Myocyte (in vitro differentiated cells): ENCODE results near the gene RAC3. TPM values are rescaled to one million over a fixed set of nuclear protein-coding genes. Genes with fewer than 3 reads are reported as not detected.

Source experiments
- DNase-seq: peaks from one replicate; pipeline ENCODE4 v3.0.0-alpha.2; 2012; ENCODE audit warnings: low read depth
- polyA plus RNA-seq: library from polyadenylated mRNA; unstranded; fragments of >200 nt; gene quantifications from one replicate; pipeline ENCODE4 v1.2.1, GENCODE V29; 2012; ENCODE audit warnings: missing spikeins
- total RNA-seq: library from RNA; depleted of rRNA; stranded (reverse); fragments of >200 nt; gene quantifications from 2 replicates; pipeline ENCODE4 v1.2.3, GENCODE V29; 2014

Gene RAC3
- total RNA-seq = 7.3 and 9.8 TPM in 2 replicates
- polyA plus RNA-seq = 9.3 TPM

DNA sequence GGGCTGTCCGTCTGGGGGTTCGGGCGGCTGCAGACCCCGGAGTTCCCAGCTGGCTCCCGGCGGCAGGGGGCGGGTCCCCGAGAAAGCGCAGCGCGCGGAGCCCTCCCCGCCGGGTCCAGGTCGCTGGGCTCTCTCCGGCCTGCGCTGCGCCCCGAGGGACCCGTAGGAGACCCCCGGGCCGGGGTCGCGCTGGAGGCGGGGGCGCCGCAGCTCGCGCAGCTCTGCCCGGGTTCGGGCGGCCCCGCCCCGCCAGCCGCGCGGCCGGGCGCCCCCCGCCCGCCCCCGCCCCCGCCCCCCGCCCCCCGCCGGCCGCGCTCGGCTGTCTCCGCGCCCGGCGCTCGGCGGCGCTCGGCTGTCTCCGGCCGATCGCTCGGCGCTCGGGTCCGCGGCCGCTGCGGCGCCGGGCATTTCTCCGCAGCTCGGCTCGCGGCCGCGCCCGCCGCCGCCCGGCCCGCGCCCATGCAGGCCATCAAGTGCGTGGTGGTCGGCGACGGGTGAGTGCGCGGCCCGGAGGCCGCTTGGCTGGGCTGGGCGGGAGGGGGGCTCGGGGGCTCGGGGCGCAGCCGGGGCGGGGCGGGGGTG, at the start of gene RAC3:
RAC3 (plus strand) TSS at position 376 of the 582 bp plus-strand sequence; CDS start at position 460, 84 bp downstream.
- DNase-seq = no peak

DNA sequence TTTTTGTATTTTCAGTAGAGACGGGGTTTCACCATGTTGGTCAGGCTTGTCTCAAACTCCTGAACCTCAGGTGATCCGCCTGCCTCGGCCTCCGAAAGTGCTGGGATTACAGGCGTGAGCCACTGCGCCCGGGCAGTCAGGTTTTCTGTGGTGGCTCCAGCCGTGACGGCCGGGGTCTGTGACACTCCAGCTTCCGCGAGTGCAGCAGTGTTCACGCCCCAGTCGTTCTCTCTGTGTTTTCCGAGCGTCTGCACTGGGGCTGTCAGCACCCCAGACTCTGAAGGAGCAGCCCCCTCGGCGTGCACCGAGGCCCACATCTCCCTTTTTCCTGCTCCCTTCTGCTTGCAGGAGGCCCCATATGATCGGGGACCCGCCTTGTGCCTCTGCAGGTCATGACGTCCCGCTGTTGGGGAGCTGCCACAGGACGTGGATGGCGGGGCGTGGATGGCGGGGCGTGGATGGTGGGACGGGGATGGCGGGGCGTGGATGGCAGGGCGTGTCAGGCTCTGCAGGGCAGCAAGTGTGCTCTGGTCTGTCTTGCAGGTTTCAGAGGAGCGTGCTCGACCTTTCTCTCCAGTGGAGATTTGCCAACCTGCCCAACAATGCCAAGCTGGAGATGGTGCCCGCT, 48.4 kb upstream of the RAC3 start:
- no peak for DNase-seq

- DNase-seq = no peak
These were observed 47.7 kb upstream of the RAC3 start for GRCh38 chr17:81983639-81984373.

GRCh38 chr17:81984773-81985410, 46.6 kb upstream of the RAC3 start:
- DNase-seq = no peak

DNA sequence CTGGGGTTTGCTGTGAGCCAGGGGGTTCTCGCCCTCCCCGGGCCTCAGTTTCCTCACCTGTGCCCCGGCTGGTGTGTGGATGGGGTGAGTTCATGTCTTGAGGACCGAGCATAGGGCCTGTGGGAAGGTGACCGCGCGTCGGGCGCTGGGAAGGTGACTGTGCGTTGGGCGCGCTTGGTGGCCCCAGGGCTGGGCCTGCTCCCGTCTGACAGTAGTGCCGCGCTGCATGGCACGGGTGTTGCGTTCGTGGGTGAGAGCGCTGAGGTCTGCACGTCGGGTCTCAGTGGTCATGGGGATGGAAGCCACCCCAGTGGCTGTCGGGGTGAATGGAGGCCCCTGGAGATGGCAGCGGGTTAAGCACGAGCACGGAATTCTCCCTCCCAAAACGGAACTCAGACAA, 44.9 kb upstream of the RAC3 start:
- DNase-seq = no peak

DNA sequence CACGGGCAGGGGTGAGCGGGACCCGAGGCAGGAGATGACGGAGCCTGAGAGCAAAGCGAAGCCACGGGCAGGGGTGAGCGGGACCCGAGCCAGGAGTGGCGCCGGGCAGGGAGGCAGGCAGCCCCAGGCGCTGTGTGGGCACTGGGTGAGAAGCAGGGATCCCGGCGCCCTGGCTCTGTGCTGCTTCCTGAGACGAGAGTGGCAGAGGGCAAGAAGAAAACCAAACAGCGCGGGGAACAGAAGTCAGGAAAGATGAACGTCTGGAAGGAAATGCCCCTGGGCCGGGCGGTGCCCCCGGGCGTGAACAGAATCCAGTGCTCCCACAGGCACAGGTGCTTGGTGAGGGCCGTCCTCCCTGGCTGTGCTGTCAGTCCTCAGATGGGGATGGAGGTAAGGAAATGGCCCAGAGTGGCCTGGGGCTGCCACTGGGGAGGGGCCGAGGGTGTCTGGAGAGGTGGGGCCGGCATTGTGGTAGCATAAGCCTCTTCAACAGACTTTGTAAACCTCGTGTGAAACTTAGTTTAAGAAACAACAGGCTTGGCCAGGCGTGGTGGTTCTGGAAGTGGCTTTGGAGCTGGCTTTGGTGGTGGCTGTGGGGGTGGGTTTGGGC, 44.2 kb upstream of the RAC3 start:
- no peak for DNase-seq

- DNase-seq = no peak
These were observed 40.4 kb upstream of the RAC3 start for GRCh38 chr17:81990836-81991683.

DNA sequence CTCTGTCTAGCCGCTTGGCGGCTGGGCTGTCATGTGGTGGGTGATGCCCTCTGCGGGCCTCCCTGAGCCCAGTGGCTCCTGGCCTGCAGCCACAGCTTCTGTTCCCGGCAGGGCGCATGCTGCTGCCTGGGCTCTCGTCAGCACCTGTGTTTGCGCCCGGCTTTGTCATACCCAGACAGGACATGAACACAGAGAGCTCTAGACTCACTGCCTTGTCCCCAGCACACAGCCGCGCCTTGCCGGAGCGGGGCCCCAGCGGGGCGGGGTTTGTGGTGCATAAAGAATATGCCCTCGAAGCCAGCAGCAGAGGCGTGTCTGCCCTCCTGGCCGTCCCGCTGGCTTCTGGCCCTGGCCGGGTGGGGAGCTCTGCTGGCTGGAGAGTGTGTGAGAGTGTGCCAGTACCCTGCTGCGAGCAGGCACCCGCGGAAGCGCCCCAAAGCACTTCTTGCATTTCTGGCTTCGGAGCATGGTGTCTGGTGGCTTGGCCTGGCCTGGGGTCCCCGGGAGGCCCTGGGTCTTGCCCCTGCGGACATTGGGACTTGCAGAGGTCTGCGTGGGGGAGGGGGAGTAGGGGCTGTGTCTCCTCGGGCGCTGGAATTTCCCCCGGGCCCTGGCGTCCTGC, 39.7 kb upstream of the RAC3 start:
- peak; percentile 93 for DNase-seq

- no peak for DNase-seq
These were observed 39.0 kb upstream of the RAC3 start for GRCh38 chr17:81992306-81993102.

GRCh38 chr17:81993729-81994592, 37.5 kb upstream of the RAC3 start:
- DNase-seq = no peak

- no peak for DNase-seq
These were observed 36.6 kb upstream of the RAC3 start for GRCh38 chr17:81994593-81995462.

DNA sequence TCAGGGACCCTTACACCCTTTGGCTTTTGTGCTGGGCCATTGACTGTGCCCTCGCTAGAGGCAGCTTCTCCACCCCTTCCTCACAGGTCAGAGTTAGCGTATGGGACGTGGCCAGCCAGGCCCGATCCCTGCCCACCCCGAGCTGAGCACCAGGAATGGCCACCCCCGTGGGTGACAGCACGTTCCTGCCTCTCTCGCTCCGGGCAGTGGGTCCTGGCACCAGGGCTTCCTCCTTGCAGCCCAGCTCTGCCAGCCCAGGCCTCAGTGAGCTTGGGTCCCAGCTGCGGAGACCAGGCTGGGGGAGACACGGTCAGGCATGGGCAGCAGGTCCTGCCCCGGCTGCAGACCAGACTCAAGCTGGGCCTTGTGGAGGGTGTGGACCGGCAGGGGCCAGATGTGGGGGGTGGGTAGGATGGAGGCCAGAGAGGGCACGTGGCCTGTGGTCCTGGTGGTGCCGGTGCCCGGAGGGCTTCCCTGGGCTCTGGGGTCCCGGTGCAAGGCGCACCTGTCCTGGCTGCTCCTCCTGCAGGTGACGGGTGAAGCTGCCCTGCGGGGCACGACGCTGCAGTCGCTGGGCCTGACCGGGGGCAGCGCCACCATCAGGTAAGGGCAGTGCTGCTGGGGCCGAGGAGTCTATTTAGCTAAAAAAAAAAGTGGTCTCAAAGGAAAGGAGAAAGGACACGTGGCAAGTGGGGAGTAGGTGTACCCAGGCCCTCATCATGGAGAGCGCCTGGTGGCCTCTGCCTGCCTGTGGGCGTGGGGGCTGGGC, 35.8 kb upstream of the RAC3 start:
- no peak for DNase-seq

DNA sequence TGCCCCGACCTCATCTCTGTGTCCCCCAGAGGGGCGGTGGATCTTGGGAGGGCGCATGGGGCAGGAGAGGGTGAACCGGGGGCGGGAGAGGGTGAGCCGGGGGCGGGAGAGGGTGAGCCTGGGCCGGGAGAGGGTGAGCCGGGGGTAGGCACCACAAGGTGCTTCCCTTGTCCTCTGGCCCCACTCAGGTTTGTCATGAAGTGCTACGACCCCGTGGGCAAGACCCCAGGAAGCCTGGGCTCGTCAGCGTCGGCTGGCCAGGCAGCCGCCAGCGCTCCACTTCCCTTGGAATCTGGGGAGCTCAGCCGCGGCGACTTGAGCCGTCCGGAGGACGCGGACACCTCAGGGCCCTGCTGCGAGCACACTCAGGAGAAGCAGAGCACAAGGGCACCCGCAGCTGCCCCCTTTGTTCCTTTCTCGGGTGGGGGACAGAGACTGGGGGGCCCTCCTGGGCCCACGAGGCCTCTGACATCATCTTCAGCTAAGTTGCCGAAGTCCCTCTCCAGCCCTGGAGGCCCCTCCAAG, 35.2 kb upstream of the RAC3 start:
- DNase-seq = no peak

- no peak for DNase-seq
These were observed 34.6 kb upstream of the RAC3 start for GRCh38 chr17:81996757-81997441.

GRCh38 chr17:81998212-81998611, 33.3 kb upstream of the RAC3 start:
- DNase-seq = no peak
